Kidney tubule cell (primary cell): ENCODE data around the gene PPM1D.
"Not testable (repeated sequence)": the region's sequence is repeated elsewhere in the genome, so short reads cannot be mapped to it uniquely, and the experiment has no call there.

ENCODE experiments used
- DNase-seq: peaks from one replicate; pipeline ENCODE4 v3.0.0-alpha.2; 2018; ENCODE audit warnings: low spot score

Gene PPM1D

DNA sequence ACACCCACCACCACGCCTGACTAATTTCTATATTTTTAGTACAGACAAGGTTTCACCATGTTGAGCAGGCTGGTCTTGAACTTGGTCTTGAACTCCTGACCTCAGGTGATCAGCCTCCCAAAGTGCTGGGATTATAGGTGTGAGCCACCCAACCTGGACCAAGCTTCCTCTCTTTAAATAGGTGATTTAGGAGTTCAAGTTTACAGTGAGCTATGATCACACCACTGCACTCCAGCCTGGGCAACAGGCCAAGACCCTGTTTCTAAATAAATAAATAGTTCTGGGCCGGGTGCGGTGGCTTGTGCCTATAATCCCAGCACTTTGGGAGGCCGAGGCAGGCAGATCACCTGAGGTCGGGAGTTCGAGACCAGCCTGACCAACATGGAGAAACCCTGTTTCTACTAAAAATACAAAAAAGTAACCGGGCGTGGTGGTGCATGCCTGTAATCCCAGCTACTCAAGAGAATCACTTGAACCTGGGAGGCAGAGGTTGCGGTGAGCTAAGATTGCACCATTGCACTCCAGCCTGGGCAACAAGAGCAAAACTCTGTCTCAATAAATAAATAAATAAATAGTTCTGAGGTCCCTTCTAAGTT lies 6.5 kb upstream of the PPM1D start:
- DNase-seq: not testable (repeated sequence)

DNA sequence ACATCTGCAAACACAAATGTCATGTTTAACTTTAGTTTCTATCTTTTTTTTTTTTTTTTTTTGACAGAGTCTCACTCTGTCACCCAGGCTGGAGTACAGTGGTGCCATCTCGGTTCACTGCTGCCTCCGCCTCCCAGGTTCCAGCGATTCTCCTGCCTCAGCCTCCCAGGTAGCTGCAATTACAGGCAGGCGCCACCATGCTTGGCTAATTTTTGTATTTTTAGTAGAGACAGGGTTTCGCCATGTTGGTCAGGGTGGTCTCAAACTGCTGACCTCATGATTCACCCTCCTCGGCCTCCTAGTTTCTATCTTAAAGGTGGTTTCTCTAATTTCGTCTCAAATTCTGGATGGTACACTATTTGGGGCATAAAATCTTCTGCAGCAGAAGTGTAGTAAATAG lies 5.8 kb upstream of the PPM1D start:
- DNase-seq: not testable (repeated sequence)

DNA sequence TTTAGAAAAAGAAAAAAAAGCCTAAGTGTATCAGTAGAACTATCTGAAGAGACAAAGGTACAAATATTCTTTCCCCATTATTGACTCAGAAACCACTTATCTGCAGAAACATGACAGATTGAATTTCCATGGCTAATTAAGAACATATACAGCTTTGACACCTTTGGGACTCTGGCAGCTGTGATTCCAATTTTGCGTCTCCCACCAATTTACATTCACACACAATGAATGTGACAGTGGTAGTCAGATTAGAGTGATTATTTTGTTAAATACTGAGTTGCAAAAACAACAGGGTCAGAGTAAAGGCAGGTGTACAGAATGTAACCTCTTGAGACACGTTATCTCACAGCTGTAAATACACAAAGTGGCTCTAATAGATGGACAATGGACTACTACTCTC lies 5.3 kb upstream of the PPM1D start:
- DNase-seq: no peak

DNA sequence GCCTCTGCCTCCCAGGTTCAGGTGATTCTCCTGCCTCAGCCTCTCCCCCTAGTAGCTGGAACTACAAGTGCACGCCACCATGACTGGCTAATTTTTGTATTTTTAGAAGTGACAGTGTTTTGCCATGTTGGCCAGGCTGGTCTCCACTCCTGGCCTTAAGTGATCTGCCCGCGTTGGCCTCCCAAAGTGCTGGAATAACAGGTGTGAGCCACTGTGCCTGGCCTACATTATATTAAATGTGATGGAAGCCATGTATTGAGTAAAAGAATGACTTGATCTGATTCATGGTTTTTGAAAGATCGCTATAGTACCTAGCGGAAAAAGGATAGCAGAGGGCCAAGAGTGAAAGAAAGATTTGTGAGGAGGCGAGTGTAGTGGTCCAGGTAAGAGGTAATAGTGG lies 2.7 kb upstream of the PPM1D start:
- DNase-seq: no peak

DNA sequence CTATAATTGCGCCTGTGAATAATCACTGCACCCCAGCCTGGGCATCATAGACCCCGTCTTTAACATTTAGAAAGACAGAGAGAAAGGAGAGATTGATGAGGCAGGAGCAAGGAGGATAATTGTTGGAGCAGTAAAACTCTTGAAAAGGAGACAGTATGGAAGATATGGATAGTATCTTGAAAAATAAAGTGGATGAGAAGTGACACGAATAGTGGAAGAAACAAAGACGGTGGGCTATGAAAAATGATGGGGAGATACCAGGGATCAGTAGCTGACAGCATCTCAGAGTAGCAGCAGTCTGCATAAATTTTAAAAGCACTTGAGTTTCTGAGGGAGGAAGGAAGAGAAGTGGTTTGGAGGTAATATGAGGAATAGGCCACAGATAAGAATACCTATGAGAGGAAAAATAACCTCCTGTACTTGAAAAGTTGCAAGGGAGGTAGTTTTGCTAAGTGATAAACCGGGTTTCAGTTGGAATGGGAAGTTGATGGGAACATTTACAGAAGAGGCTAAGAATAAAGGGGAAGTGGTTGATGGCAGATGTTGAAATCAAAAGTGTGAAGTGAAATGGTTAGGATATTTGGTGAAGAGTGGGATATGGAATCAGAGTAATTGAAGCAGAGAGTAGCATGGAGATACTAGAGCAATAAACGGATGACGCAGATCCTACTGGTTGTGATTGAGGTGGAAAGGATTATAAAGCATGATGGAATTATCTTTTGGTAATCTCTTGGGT lies 1.8 kb upstream of the PPM1D start:
- DNase-seq: no peak

DNA sequence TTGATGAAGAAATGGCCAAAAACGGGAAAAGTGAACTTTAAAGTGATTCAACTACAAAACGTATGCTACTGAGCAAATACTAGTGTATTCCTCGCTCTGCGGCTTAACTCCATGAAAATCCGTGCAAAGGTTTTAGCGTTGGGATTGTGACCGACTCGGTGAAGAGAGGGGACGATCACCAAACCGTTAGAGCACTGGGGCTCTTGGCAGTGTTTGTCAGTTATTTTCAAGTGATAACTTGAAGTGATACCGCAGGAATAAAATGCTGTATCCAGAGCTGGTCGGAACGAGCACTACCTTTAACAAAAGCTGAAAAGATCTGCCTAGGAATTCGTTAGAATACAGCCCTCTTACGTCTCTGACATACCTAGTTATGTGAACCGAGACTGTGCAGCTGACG lies 773 bp upstream of the PPM1D start:
- no peak for DNase-seq

DNA sequence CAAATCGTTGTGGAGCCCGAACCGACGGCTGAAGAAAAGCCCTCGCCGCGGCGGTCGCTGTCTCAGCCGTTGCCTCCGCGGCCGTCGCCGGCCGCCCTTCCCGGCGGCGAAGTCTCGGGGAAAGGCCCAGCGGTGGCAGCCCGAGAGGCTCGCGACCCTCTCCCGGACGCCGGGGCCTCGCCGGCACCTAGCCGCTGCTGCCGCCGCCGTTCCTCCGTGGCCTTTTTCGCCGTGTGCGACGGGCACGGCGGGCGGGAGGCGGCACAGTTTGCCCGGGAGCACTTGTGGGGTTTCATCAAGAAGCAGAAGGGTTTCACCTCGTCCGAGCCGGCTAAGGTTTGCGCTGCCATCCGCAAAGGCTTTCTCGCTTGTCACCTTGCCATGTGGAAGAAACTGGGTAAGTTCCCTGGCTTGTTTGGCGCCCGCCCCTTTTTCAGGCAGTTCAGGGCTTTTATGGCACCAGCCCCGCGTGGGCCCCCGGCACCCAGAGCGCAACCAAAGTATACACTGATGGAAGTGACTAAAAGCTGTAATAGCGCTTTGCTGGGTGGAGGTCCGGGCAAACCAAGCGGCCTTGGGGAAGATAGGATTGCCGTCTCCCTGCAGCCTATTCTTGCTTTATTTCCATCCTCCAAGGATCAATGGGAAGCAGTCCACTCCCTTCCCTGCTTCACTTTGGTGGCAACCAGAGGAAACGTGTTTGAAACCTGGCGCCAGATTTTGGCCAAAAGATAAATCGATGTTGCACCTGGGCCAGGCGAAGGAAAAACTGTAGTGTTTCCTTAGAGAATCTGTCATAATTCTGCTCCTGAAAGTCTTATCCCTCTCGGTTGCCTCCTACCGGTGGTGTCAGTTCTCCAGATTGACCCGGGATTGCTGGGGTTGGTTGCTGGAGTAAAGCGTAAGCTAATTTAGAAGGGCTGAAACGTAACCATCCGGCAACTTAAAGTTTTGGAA lies 775 bp downstream of the PPM1D start:
- peak; percentile 87 for DNase-seq

DNA sequence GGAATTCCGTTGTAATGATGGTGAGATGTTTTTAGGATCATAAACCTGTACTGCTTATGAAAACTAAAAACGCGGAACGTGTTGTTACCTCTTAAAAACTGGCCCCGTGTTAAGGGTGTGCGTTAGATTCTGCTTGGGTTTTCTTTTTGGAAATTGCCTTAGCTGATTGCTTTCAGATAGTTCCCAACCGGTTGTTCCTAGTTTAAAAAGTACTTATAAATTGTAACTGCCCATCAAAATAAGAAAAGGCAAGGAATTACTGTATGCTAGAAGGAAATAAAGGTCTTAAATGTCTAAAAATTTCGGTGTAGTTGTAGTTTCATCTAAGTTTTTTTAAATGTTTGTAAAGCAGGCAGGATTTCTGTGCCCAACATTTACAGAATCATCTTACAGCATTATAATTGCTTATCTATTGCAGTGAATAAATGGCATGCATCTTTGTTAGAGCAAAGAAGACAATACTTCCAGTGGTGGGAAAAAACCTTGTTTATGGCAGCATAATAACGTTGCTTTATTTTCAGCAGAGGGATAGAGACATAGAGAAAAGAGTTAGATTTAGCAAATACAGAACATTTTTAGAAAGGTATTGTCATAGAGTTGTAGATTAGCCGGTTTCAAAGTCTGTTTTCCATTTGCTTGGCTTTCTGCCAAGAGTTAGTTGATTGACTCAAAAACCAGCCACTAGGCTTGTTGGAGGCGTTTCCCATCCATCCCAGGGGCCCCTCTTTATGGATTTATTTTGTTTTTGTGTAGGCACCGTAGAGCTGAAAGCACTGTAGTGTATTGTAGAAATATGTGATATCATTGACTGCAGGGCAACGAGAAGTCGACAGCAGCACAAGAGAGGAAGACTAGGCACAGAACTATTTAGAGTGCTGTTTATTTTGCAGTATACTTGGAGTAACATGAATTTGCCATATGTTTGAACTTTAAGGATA lies 1.7 kb downstream of the PPM1D start:
- peak; percentile 79 for DNase-seq

DNA sequence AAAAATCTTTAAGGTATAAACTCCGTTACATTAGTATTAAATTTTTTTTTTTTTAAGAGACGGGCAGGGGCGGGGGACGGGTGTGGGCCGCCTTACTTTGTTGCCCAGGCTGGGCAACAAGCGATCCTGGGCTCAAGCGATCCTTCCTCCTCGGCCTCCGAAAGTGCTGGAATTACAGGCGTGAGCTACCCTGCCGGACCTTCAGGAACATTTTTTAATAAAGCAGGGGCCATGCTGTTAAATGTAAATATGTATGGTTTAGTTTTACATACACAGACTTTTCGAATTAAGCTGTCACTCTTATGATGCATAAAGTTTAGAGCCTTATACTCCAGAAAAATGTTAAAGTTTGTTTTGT lies 2.4 kb downstream of the PPM1D start:
- DNase-seq: peak; percentile 38

DNA sequence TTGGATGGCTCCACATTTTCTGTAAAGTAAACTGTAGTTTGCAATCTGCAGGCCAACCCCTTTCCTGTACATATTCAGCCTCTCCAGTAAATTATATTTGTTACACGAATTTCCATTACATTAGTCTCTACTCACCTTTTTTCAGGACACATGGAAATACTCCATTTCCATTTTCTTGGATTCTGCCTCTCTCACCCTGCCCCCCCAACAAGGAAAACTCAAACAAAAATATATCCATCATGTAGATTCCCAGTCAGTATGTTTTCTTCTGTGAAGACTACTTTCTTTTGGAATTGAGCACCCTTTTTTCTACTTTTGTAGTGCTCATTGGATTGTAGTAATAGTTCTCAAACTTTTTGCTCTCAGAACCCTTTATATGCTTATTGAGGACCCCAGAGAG lies 2.9 kb downstream of the PPM1D start:
- DNase-seq: peak; percentile 4

DNA sequence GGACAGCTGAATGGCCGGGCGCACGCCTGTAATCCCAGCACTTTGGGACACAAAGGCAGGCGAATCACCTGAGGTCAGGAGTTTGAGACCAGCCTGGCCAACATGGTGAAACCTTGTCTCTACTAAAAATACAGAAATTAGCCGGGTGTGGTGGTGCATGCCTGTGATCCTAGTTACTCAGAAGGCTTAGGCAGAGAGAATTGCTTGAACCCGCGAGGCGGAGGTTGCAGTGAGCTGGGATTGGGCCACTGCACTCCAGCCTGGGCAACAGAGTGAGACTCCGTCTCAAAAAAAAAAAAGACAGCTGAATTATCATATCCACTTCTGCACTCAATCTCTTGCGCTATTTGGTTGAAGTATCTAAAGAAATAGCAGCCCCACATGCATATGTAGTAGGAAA lies 3.5 kb downstream of the PPM1D start:
- peak; percentile 16 for DNase-seq

DNA sequence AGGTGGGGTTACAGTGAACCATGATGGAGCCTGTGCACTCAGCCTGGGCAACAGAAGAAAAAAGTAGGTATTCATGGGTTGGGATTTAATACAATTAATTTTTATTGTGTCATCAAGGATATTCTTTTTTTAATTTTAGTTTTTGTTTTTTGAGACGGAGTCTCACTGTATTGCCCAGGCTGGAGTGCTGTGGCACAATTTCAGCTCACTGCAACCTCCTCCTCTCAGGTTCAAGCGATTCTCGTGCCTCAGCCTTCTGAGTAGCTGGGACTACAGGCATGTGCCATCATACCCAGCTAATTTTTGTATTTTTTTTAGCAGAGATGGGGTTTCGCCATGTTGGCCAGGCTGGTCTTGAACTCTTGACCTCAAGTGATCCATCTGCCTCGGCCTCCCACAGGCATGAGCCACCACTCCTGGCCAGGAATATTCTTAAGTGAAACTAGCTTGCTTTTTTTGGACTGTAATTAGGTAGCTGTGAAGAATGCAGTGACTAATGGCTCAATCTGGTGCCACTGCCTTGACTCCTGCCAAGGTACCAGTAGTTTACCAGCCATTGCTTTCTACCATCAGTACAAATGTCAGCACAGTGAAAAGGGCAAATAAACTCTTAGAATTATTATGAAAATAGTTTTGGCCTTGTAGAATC lies 4.8 kb downstream of the PPM1D start:
- peak; percentile 94 for DNase-seq

DNA sequence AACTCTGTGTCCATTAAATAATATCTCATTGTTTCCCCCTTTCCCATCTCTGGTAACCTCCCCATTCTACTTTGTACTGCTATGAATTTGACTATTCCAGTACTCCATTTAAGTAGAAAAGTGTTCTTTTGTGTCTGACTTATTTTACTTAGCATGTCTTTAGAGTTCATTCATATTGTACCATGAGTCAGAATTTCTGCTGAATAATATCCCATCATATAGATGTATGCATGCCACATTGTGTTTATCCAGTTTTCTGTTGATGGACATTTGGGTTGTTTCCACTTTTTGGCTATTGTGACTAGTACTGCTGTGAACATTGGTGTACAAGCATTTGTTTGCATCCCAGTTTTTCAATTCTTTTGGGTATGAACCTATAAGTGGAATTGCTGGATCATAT lies 6.0 kb downstream of the PPM1D start:
- no peak for DNase-seq

DNA sequence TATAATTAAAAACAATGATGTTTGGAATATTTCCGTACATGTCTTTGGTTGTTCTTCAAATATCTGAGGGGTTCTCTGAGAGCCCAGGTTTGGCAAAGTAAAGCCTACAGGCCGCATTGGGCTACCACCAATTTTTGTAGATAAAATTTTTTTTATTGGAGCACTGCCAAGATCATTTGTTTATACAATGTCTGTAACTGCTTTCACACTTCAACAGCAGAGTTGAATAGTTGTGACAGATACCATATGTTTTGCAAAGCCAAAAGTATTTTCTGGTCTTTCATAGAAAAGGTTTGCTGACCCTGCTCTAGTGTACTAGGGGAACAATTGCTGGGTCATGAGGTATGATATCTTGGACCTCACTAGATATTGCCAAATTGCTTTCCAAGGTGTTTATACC lies 10.5 kb downstream of the PPM1D start:
- no peak for DNase-seq

DNA sequence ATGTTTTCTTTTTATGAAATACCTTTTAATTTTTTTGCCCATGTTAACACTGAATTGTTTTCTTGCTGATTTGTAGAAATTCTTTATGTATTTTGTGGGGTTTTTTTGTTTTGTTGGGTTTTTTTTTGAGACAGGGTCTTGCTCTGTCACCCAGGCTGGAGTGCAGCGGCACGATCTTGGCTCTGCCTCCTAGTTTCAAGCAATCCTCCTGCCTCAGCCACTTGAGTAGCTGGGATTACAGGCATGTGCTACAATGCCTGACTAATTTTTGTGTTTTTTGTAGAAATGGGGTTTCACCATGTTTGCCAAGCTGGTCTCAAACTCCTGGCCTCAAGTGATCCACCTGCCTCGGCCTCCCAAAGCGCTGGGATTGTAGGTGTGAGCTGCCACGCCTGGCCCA lies 11.3 kb downstream of the PPM1D start:
- not testable (repeated sequence) for DNase-seq

DNA sequence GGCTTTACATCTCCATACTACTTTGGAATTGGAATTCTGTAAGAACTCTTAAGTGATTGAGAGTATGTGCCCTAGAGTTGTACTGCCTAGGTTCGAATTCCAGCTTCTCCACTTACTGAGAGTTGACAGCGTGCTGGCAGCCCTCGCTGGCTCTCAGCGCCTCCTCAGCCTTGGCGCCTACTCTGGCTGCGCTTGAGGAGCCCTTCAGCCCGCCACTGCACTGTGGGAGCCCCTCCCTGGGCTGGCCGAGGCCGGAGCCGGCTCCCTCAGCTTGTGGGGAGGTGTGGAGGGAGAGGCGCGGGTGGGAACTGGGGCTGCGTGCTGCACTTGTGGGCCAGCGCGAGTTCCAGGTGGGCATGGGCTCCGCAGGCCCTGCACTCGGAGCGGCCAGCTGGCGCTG lies 13.3 kb downstream of the PPM1D start:
- DNase-seq: no peak

DNA sequence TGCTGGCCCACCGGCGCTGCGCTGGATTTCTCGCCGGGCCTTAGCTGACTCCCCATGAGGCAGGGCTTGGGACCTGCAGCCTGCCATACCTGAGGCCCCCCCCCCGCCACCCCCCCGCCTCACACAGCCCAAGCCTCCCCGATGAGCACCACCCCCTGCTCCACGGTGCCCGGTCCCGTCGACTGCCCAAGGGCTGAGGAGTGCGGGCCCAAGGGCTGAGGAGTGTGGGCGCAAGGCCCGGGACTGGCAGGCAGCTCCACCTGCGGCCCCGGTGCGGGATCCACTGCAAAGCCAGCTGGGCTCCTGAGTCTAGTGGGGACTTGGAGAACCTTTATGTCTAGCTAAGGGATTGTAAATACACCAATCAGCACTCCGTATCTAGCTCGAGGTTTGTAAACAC lies 13.8 kb downstream of the PPM1D start:
- DNase-seq: not testable (repeated sequence)

DNA sequence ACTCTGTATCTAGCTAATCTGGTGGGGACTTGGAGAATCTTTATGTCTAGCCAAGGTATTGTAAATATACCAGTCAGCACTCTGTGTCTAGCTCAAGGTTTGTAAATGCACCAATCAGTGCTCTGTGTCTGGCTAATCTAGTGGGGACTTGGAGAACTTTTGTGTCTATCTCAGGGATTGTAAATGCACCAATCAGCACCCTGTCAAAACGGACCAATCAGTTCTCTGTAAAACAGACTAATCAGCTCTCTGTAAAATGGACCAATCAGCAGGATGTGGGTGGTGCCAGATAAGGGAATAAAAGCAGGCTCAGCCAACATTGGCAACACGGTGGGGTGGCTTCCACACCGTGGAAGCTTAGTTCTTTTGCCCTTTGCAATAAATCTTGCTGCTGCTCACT lies 14.3 kb downstream of the PPM1D start:
- DNase-seq: not testable (repeated sequence)

DNA sequence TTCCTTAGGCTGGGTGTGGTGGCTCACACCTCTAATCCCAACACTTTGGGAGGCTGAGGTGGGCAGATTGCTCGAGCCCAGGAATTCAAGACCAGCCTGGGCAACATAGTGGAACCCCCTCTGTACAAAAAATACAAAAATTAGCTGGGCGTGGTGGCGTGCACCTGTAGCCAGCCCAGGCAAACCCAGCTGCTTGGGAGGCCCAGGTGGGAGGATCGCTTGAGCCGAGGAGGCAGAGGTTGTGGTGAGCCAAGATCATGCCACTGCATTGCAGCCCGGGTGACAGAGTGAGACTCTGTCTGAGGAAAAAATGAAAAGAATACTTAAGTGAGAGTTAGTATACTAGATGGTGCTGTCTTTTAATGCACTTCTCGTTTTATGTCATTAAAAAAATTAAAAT lies 15.1 kb downstream of the PPM1D start:
- no peak for DNase-seq

DNA sequence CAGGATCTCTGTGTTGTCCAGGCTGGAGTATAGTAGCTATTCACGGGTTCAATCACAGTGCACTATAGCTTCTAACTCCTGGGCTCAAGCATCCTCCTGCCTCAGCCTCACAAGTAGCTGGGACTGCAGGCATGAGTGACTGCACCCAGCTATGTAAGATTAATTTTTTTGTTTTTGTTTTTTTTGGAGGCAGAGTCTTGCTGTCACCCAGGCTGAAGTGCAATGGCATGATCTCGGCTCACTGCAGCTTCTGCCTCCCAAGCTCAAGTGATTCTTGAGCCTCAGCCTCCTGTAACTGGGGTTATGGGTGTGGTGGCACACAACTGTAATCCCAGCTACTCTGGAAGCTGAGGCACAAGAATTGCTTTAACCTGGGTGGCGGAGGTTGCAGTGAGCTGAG lies 15.8 kb downstream of the PPM1D start:
- DNase-seq: no peak

DNA sequence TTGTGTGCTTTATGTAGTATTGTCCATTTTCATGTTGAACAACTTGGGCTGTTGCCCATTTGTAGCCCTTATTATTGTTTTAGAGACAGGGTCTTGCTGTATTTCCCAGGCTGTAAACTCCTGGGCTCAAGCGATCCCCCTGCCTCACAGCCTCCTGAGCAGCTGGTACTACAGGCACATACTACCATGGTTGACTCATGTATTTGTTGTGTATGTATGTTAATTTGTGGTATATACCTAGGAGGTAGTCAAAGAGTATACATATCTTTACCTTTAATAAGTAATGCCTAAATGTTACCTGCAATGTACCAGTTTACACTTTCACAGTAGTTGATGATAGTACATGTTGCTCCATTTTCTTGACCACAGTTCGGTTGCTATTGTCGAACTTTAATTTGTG lies 18.1 kb downstream of the PPM1D start:
- no peak for DNase-seq
